ENCODE results near the gene MTMR12. TPM values are rescaled to one million over a fixed set of nuclear protein-coding genes. Genes with fewer than 3 reads are reported as not detected.
"Not testable (repeated sequence)": the region's sequence is repeated elsewhere in the genome, so short reads cannot be mapped to it uniquely, and the experiment has no call there.

Gene MTMR12
- total RNA-seq, 1 donor from 2014 or later: 25.6 TPM

DNA sequence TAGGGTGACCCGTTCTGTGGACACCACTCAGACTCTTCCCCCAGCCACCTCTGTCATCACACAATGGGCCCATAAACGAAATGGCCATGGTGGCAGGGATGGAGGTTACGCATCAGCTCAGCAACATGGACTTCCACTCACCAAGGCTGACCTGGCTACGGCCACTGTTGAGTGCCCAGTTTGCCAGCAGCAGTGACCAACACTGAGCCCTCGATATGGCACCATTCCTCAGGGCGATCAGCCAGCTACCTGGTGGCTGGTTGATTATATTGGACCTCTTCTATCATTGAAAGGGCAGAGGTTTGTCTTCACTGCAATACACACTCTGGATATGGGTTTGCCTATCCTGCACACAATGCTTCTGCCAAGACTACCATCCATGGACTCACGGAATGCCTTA is 21.1 kb downstream of the MTMR12 start:
- Mint-ChIP-seq H3K4me1 (ENCODE audit: low read depth, unreplicated experiment) (peaks cover 14% of the 10 kb centered on the region), H3K36me3 (ENCODE audit: unreplicated experiment) (peaks cover 14% of the 10 kb centered on the region), H3K9me3 (ENCODE audit: unreplicated experiment) (peaks cover 5% of the 10 kb centered on the region), H3K27ac (ENCODE audit: unreplicated experiment) (no peak overlapping the region), H3K4me3 (ENCODE audit: unreplicated experiment) (no peak overlapping the region), H3K27me3 (ENCODE audit: unreplicated experiment) (no peaks in the 10 kb centered on the region)
- no peak for DNase-seq
- TF ChIP-seq CTCF (IDR thresholded peaks at IDR 0.05; ENCODE audit: partially characterized antibody, unreplicated experiment): no peak

GRCh38 chr5:32290922-32291321 is 21.8 kb downstream of the MTMR12 start:
- Mint-ChIP-seq H3K4me1 (ENCODE audit: low read depth, unreplicated experiment) (peaks cover 14% of the 10 kb centered on the region), H3K9me3 (ENCODE audit: unreplicated experiment) (peaks cover 5% of the 10 kb centered on the region), H3K27ac (ENCODE audit: unreplicated experiment) (peak overlapping the region; percentile 11), H3K4me3 (ENCODE audit: unreplicated experiment) (no peak overlapping the region), H3K36me3 (ENCODE audit: unreplicated experiment) (peaks cover 14% of the 10 kb centered on the region), H3K27me3 (ENCODE audit: unreplicated experiment) (no peaks in the 10 kb centered on the region)
- no peak for TF ChIP-seq CTCF (IDR thresholded peaks at IDR 0.05; ENCODE audit: partially characterized antibody, unreplicated experiment)
- DNase-seq: no peak

DNA sequence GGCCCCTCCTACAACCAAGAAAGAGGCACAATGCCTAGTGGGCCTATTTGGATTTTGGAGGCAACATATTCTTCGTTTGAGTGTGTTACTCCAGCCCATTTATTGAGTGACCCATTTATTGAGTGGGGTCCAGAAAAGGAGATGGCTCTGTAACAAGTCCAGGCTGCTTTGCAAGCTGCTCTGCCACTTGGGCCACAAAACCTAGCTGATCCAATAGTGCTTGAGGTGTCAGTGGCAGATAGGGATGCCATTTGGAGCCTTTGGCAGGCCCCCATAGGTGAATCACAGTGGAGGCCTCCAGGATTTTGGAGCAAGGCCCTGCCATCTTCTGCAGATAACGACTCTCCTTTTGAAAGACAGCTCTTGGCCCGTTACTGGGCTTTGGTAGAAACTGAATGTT is 22.2 kb downstream of the MTMR12 start:
- peaks cover 14% of the 10 kb centered on the region for H3K36me3 Mint-ChIP-seq (ENCODE audit: unreplicated experiment)
- H3K27me3 Mint-ChIP-seq (ENCODE audit: unreplicated experiment); H3K4me3 Mint-ChIP-seq (ENCODE audit: unreplicated experiment); H3K27ac Mint-ChIP-seq (ENCODE audit: unreplicated experiment); DNase-seq; H3K9me3 Mint-ChIP-seq (ENCODE audit: unreplicated experiment): not testable (repeated sequence)
- H3K4me1 Mint-ChIP-seq (ENCODE audit: low read depth, unreplicated experiment): peaks cover 14% of the 10 kb centered on the region

DNA sequence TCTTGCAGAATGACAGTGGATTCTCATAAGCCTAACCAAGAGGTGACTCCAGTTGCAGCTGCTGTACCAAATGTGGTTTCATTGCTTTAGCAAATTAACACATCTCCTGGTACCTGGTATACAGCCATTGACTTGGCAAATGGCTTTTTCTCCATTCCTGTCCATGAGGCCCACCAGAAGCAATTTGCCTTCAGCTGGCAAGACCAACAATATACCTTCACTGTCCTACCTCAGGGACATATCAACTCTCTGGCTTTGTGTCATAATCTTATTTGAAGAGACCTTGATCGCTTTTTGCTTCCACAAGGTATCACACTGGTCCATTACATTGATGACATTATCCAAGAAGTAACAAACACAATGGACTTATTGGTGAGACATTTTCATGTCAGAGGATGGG is 22.8 kb downstream of the MTMR12 start:
- not testable (repeated sequence) for DNase-seq; H3K27me3 Mint-ChIP-seq (ENCODE audit: unreplicated experiment); H3K9me3 Mint-ChIP-seq (ENCODE audit: unreplicated experiment); H3K27ac Mint-ChIP-seq (ENCODE audit: unreplicated experiment); H3K4me3 Mint-ChIP-seq (ENCODE audit: unreplicated experiment)
- peaks cover 14% of the 10 kb centered on the region for H3K36me3 Mint-ChIP-seq (ENCODE audit: unreplicated experiment)
- H3K4me1 Mint-ChIP-seq (ENCODE audit: low read depth, unreplicated experiment): peaks cover 14% of the 10 kb centered on the region

- H3K36me3 Mint-ChIP-seq (ENCODE audit: unreplicated experiment); H3K27ac Mint-ChIP-seq (ENCODE audit: unreplicated experiment); DNase-seq; H3K27me3 Mint-ChIP-seq (ENCODE audit: unreplicated experiment); H3K4me3 Mint-ChIP-seq (ENCODE audit: unreplicated experiment); H3K9me3 Mint-ChIP-seq (ENCODE audit: unreplicated experiment): not testable (repeated sequence)
- peaks cover 14% of the 10 kb centered on the region for H3K4me1 Mint-ChIP-seq (ENCODE audit: low read depth, unreplicated experiment)
Measured at GRCh38 chr5:32288135-32288534, 24.6 kb downstream of the MTMR12 start.

GRCh38 chr5:32287525-32287924 is 25.2 kb downstream of the MTMR12 start:
- H3K27ac Mint-ChIP-seq (ENCODE audit: unreplicated experiment); H3K36me3 Mint-ChIP-seq (ENCODE audit: unreplicated experiment); DNase-seq; H3K27me3 Mint-ChIP-seq (ENCODE audit: unreplicated experiment); H3K4me3 Mint-ChIP-seq (ENCODE audit: unreplicated experiment); H3K9me3 Mint-ChIP-seq (ENCODE audit: unreplicated experiment): not testable (repeated sequence)
- peaks cover 14% of the 10 kb centered on the region for H3K4me1 Mint-ChIP-seq (ENCODE audit: low read depth, unreplicated experiment)

DNA sequence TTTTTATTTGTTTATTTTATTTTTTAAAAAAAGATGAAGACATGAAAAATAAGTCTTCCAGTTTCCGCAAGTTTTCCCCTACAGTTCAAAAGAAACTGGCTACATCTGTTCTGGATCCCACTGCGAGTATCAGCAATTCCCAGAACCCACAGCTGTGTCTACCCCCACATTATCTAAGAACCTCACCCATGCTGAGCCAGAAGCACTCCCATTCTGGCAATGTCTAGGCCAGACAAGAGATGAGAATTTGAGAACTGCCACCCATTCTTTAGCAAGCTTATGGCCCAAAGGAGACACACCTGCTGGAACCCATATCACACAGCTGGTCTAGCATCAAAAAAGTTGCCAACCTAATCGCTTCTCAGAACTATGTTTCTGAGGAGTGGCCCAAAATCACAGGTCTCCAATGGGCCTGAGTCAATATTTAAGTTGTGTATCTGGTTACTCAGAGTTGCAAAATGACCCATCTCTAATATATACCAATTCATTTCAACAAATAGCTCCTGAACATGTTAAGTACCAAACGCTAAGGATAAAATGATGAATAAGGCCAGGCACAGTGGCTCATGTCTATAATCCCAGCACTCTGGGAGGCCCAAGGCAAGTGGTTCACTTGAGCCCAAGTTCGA is 27.1 kb downstream of the MTMR12 start:
- Mint-ChIP-seq H3K4me3 (ENCODE audit: unreplicated experiment) (no peak overlapping the region), H3K27me3 (ENCODE audit: unreplicated experiment) (peaks cover 2% of the 10 kb centered on the region), H3K9me3 (ENCODE audit: unreplicated experiment) (peaks cover 3% of the 10 kb centered on the region), H3K4me1 (ENCODE audit: low read depth, unreplicated experiment) (peaks cover 10% of the 10 kb centered on the region), H3K36me3 (ENCODE audit: unreplicated experiment) (peaks cover 7% of the 10 kb centered on the region), H3K27ac (ENCODE audit: unreplicated experiment) (no peak overlapping the region)
- DNase-seq: no peak
- TF ChIP-seq CTCF (IDR thresholded peaks at IDR 0.05; ENCODE audit: partially characterized antibody, unreplicated experiment): no peak

Measured in glutamatergic neuron (in vitro differentiated cells).